D341Med (cell line): ENCODE results near the gene LRRIQ4.

Experiments
- DNase-seq: peaks from one replicate; pipeline ENCODE4 v3.0.0; 2012; ENCODE audit warnings: low spot score

LRRIQ4 gene

GRCh38 chr3:169809230-169809795 is 3.4 kb upstream of the LRRIQ4 start:
- no peak for DNase-seq

DNA sequence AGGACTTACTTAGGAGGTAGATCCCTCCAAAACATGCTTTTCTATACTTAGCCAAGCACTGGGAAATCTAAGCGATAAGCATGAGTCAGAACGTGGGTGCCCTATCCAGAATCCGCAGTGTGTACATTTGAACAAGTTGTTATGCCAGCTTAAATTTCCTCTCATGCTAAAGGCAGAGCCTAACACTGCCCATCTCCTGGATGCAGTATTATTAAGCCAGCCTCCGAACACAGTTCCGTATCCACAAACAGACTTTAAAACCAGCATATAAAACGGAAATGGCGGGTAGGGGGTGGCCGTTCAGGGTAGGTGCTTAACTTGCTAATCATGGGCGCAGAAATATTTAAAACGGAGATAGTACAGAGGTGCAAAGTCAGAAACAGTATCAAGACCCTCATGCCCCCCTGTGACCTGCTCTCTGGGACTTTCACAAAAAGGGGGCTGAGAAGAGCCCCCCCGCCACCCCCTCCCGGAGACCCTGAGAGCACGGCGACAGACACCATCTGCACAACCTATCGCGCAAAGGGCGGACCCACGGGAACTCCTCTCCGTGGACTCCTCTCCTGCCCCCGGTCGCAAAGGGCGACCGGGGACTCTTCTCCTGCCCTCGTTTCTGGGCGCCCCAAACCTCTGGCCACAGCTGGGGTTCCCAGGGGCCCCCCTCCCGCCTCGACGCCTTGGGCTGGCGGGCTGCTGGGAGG is 889 bp upstream of the LRRIQ4 start:
- no peak for DNase-seq

DNA sequence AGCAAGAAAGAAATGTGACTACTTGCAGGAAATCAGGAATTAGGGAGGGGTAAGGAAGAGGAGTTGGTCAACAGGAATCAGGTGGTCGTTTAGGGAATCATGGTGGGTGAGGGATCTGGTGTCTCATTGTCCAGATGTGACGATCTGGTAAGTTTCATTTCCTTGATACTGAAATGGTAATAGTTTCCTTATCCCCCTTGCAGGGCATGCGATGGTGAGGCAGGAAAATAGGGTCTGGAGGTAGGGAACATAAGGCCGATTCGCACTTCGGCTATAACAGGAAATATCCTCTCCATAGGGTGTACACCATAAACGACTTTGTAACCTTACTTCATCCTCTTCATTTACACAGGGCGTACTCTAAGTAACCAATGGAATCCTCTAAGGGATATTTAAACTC is 608 bp downstream of the LRRIQ4 start:
- no peak for DNase-seq

- no peak for DNase-seq
These were observed 1.3 kb downstream of the LRRIQ4 start for GRCh38 chr3:169813757-169814517.

DNA sequence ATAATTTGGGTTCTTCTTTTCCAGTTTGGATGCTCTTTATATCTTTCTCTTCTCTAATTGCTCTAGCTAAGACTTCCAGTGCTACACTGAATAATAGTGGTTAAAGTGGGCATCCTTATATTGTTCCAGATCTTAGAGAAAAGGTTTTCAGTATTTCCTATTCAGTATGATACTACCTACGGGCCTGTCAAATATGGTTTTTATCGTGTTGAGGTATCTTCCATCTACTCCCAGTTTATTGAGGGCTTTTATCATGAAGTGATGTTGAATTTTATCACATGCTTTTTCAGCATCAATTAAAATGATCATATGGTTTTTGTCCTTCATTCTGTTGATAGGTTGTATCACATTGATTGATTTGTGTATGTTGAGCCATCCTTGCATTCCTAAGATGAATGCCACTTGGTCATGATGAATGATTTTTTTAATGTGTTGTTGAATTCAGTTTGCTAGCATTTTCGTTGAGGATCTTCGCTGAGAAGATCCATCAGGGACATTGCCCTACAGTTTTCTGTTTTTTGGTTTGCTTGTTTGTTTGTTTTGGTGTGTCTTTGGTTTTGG is 3.0 kb downstream of the LRRIQ4 start:
- DNase-seq = no peak

- DNase-seq = no peak
These were observed 5.6 kb downstream of the LRRIQ4 start for GRCh38 chr3:169818316-169818715.

- no peak for DNase-seq
These were observed 9.4 kb downstream of the LRRIQ4 start for GRCh38 chr3:169822091-169822490.

- no peak for DNase-seq
These were observed 9.9 kb downstream of the LRRIQ4 start for GRCh38 chr3:169822540-169822939.

DNA sequence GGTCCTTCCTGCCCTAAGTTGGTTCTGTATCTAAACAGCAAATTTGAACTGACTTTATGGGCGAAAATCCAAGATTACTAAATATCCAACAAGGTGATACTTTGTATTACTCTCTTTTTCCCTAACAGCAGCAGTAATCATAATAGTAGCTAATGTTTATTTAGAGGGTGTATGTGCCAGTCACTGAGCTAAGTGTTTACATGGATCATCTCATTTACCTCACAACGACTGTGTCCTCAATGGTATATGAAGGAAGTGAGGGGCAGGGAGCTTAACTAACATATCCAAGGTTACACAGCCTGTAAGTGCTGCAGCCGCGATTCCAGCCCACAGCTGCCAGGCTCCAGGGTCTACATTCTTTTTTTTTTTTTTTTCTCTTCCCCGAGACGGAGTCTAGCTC is 10.3 kb downstream of the LRRIQ4 start:
- DNase-seq = no peak

DNA sequence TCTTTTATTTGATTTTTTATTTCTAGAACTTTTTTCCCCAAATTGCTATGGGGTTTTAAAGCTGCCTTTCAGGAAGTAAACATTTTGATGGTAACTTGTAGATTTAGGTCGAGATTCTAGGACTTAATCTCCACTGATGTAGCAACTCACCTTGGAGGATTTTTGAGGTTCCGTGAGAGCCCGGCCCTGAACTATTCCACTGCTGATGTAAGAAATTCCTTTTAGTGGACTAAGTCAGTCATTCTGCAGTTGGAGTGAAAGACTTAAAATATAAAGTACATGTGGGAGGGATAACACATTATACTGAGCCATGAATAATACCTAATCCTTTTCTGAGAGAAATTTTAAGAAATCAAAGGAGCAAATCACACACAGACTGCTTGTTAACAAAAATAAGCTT is 12.6 kb downstream of the LRRIQ4 start:
- DNase-seq = no peak

DNA sequence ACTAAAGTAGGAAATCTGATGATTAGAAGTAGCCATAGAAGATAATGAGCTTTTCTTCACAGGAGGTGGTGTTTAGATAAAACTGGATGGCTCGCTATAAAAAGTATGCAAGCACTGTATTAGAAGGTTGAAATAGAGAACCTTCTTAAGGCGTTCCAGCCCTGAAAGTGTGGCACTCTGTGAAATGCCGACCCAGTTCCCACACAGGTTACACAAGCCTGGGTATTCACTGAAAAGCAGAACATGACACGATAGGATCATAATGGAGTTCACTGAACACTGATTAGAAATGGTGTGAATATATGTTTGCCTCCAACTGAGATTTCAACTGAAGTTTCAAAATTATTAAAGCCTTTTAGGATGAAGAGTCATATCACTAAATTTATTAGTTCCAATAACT is 15.0 kb downstream of the LRRIQ4 start:
- DNase-seq = no peak

GRCh38 chr3:169835533-169835932 is 22.9 kb downstream of the LRRIQ4 start:
- no peak for DNase-seq

DNA sequence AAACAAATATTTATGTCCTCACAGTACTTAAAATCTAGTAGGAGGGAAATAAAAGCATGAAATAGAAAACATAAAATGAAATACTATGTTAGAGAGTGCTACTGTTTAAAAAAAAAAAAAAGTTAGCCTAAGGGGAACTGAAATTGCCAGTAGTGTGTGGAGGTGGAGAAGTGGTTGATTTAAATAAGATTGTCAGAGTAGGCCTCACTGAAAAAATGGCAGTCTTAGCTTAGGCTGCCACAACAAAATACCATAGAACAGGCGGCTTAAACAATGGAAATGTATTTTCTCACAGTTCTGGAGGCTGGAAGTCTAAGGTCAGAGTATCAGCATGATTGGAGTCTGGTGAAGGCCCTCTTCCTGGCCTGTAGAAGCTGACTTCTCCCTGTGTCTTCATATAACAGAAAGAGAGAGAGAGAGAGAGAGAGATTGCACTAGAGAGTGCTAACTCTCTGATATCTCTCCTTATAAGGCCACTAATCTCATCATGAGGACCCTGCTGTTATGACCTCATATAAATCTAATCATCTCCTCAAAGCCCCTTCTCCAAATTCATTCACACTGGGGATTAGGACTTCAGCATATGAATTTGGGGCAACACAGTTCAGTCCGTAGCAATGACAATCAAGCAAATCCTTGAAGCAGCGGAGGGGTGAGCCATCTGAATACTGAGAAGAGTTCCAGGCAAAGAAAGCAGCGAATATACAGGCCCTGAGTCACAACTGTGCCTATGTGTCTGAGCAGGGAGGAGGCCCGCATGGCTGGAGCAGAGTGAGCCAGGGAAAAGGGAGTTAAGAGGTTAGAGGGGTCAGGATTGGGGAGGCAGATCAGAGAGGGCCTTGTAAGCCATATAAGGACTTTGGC is 23.6 kb downstream of the LRRIQ4 start:
- no peak for DNase-seq

GRCh38 chr3:169836942-169837275 is 24.2 kb downstream of the LRRIQ4 start:
- no peak for DNase-seq

- DNase-seq = no peak
These were observed 25.9 kb downstream of the LRRIQ4 start for GRCh38 chr3:169838511-169839030.

- no peak for DNase-seq
These were observed 28.5 kb downstream of the LRRIQ4 start for GRCh38 chr3:169841171-169841570.

- DNase-seq = no peak
These were observed 30.3 kb downstream of the LRRIQ4 start for GRCh38 chr3:169842960-169843359.

DNA sequence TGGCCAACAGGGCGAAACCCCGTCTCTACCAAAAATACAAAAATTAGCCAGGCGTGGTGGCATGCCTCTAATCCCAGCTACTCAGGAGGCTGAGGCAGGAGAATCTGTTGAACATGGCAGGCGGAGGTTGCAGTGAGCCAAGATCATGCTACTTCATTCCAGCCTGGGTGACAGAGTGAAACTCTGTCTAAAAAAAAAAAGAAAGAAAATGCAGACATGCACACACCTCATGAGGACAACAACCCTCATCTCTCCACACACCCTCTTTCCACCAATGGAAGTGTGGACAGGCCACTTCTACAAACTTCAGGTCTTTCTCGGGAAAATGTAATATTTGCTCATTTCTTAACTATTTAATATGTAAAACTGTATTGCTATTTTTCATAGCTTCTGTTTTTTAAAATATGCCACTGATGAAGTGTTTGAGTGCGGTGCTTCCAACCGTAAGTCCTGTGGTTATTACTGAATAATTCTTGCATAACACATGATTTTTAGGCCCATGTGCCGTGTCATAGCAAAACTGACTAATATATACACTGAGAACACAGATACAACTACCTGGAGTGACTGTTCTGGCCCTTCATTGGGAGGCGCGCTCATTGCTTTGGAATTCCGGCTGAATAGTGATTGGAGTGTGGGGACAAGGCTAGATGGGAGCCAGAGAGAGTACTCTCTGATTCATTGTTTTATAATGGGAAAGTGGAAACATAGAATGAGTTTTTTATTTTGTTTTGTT is 34.0 kb downstream of the LRRIQ4 start:
- DNase-seq = no peak

DNA sequence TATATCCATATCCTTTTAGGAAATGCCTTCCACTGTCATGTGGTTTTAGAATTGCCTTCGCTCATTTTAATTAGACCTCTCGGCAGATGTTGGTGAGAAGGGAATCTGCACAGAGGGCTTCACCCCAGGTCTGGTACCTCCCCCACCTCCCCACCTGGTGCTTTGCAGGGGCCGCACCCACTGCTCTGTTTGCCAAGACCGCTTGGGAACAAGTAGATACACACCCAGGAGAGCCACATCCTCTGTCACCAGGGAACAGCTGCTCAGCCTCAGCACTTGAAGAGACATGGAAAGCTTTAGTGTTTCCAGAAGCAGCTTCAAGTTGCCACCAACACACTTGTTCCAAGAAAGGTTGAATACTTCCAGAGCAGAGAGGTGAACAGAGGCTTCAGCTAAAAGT is 35.2 kb downstream of the LRRIQ4 start:
- no peak for DNase-seq

- no peak for DNase-seq
These were observed 36.1 kb downstream of the LRRIQ4 start for GRCh38 chr3:169848741-169849140.

- DNase-seq = no peak
These were observed 37.9 kb downstream of the LRRIQ4 start for GRCh38 chr3:169850618-169851017.
